ENCODE measurements around the gene ADAMTS13.

The ADAMTS13 gene

DNA sequence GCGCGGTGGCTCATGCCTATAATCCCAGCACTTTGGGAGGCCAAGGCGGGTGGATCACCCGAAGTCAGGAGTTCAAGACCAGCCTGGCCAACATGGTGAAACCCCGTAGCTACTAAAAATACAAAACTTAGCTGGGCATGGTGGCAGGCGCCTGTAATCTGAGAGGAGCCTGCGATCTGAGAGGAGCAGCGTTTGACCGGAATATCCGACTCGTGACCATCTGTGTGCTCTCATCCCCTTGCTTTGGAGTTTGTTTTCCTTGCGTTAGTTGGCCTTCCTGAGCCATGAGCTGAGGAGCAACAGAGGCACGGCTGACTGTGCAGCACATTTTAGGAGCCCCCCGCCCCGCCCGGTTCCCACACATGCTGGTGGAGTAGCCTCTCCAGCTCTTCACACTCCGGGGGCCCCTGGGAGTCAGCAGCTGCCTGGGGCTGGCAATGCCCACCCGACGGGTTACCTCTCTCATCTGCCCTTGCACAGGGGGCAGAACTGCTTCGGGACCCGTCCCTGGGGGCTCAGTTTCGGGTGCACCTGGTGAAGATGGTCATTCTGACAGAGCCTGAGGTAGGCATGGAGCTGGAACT, 3.0 kb downstream of the ADAMTS13 start:
- no peak for TF ChIP-seq EZH2 (IDR thresholded peaks at IDR 0.05; ENCODE audit: borderline replicate concordance, low read length)
- TF ChIP-seq, protein P1, sequence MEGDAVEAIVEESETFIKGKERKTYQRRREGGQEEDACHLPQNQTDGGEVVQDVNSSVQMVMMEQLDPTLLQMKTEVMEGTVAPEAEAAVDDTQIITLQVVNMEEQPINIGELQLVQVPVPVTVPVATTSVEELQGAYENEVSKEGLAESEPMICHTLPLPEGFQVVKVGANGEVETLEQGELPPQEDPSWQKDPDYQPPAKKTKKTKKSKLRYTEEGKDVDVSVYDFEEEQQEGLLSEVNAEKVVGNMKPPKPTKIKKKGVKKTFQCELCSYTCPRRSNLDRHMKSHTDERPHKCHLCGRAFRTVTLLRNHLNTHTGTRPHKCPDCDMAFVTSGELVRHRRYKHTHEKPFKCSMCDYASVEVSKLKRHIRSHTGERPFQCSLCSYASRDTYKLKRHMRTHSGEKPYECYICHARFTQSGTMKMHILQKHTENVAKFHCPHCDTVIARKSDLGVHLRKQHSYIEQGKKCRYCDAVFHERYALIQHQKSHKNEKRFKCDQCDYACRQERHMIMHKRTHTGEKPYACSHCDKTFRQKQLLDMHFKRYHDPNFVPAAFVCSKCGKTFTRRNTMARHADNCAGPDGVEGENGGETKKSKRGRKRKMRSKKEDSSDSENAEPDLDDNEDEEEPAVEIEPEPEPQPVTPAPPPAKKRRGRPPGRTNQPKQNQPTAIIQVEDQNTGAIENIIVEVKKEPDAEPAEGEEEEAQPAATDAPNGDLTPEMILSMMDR (IDR thresholded peaks at IDR 0.05; ENCODE audit: low read length), result no peak
- H3K36me3 ChIP-seq (ENCODE audit: insufficient read depth, low read length), result no peaks in the 10 kb centered on the region
- no peaks in the 10 kb centered on the region for H3K79me2 ChIP-seq (ENCODE audit: insufficient read depth, low read length)
- no peak overlapping the region for H3K9ac ChIP-seq (ENCODE audit: low read length)
- H3K4me1 ChIP-seq (ENCODE audit: insufficient read depth, low read length, severe bottlenecking), result peaks cover 7% of the 10 kb centered on the region
- no peak overlapping the region for H2AFZ ChIP-seq (ENCODE audit: low read length)
- no peaks in the 10 kb centered on the region for H3F3A ChIP-seq (ENCODE audit: insufficient read depth, low read length)
- H3K4me2 ChIP-seq (ENCODE audit: low read length), result no peak overlapping the region
- H3K9me3 ChIP-seq (ENCODE audit: low read length), result no peaks in the 10 kb centered on the region
- no peak overlapping the region for H3K27ac ChIP-seq (ENCODE audit: low read depth, low read length, poor library complexity, severe bottlenecking)
- H3K9me2 ChIP-seq (ENCODE audit: low read depth, low read length), result no peaks in the 10 kb centered on the region
- H3K27me3 ChIP-seq (ENCODE audit: insufficient read depth, low read length), result peaks cover 13% of the 10 kb centered on the region; the same call in 1 of the 2 replicates
- H4K20me1 ChIP-seq (ENCODE audit: insufficient read depth, low read length), result no peaks in the 10 kb centered on the region
- no peak overlapping the region for H3K4me3 ChIP-seq (ENCODE audit: low read depth, low read length, poor library complexity, severe bottlenecking)

DNA sequence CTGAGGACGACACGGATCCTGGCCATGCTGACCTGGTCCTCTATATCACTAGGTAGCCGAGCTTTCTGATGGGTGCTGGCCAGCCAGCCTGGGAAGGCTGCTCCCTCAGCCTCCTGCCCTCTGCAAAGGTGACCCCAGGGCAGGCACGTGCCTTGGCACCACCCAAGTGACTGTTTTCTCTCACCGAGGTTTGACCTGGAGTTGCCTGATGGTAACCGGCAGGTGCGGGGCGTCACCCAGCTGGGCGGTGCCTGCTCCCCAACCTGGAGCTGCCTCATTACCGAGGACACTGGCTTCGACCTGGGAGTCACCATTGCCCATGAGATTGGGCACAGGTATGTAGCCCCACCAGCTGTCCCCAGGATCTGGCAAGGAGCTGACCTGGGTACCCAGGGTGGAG, 3.8 kb downstream of the ADAMTS13 start:
- no peaks in the 10 kb centered on the region for H3F3A ChIP-seq (ENCODE audit: insufficient read depth, low read length)
- H3K9me3 ChIP-seq (ENCODE audit: low read length), result no peaks in the 10 kb centered on the region
- H3K27me3 ChIP-seq (ENCODE audit: insufficient read depth, low read length), result peaks cover 13% of the 10 kb centered on the region; the same call in 1 of the 2 replicates
- no peak overlapping the region for H3K9ac ChIP-seq (ENCODE audit: low read length)
- no peaks in the 10 kb centered on the region for H3K9me2 ChIP-seq (ENCODE audit: low read depth, low read length)
- no peak for TF ChIP-seq EZH2 (IDR thresholded peaks at IDR 0.05; ENCODE audit: borderline replicate concordance, low read length)
- TF ChIP-seq, protein P1 (IDR thresholded peaks at IDR 0.05; ENCODE audit: low read length), result no peak
- no peaks in the 10 kb centered on the region for H4K20me1 ChIP-seq (ENCODE audit: insufficient read depth, low read length)
- no peaks in the 10 kb centered on the region for H3K79me2 ChIP-seq (ENCODE audit: insufficient read depth, low read length)
- no peaks in the 10 kb centered on the region for H3K4me1 ChIP-seq (ENCODE audit: insufficient read depth, low read length, severe bottlenecking)
- no peaks in the 10 kb centered on the region for H3K36me3 ChIP-seq (ENCODE audit: insufficient read depth, low read length)
- H3K4me2 ChIP-seq (ENCODE audit: low read length), result no peak overlapping the region
- no peak overlapping the region for H3K4me3 ChIP-seq (ENCODE audit: low read depth, low read length, poor library complexity, severe bottlenecking)
- no peak overlapping the region for H2AFZ ChIP-seq (ENCODE audit: low read length)
- H3K27ac ChIP-seq (ENCODE audit: low read depth, low read length, poor library complexity, severe bottlenecking), result no peak overlapping the region

DNA sequence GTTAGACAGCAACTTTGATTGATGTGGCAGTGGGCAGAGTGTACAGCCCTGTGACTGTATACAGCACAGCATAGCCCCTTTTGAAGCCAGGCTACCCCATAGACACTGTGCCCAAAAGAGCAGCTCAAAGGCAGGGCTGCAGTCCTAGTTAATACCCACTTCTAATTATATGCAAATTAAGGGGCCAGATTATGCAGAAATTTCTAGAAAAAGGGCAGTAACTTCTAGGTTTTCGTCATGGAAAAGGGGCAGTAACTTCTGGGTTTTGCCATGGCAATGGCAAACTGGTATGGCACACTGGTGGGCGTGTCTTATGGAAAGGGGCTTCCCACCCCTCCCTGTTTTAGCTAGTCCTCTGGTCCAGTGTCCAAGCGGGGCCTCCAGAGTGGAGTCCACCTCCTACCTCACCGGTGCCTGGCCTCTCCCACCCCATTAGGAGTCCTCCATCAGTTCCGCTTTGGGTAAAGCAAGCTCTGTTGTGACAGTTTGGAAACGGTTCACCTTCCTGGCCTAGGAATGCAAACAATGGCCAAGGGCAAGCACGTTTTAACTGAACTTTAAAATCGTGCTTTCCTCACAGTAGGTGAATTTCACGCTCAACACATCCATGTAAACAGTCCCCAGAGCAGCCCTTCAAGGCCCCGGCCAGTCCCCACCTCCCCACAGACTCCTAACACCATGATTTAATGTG, 5.6 kb downstream of the ADAMTS13 start:
- Histone ChIP-seq H3K27ac (ENCODE audit: low read depth, low read length, poor library complexity, severe bottlenecking) (no peak overlapping the region), H3K9ac (ENCODE audit: low read length) (no peak overlapping the region), H3F3A (ENCODE audit: insufficient read depth, low read length) (no peaks in the 10 kb centered on the region), H3K4me2 (ENCODE audit: low read length) (no peak overlapping the region), H3K9me3 (ENCODE audit: low read length) (no peaks in the 10 kb centered on the region), H4K20me1 (ENCODE audit: insufficient read depth, low read length) (no peaks in the 10 kb centered on the region), H2AFZ (ENCODE audit: low read length) (no peak overlapping the region), H3K36me3 (ENCODE audit: insufficient read depth, low read length) (no peaks in the 10 kb centered on the region), H3K9me2 (ENCODE audit: low read depth, low read length) (no peaks in the 10 kb centered on the region), H3K4me1 (ENCODE audit: insufficient read depth, low read length, severe bottlenecking) (no peaks in the 10 kb centered on the region), H3K79me2 (ENCODE audit: insufficient read depth, low read length) (no peaks in the 10 kb centered on the region), H3K27me3 (ENCODE audit: insufficient read depth, low read length) (peaks cover 13% of the 10 kb centered on the region; the same call in 1 of the 2 replicates), H3K4me3 (ENCODE audit: low read depth, low read length, poor library complexity, severe bottlenecking) (no peak overlapping the region)
- TF ChIP-seq EZH2 (IDR thresholded peaks at IDR 0.05; ENCODE audit: borderline replicate concordance, low read length), result no peak
- TF ChIP-seq, protein P1 (IDR thresholded peaks at IDR 0.05; ENCODE audit: low read length), result no peak
